GM21717 (cell line): ENCODE measurements around the gene PMM2.
"Not testable (repeated sequence)": the region's sequence is repeated elsewhere in the genome, so short reads cannot be mapped to it uniquely, and the experiment has no call there.

ENCODE experiments used
- ATAC-seq: cut with Tn5 transposase; IDR thresholded peaks from one replicate; pipeline ENCODE4 v1.9.1; 2021; ENCODE audit warnings: mild to moderate bottlenecking, moderate library complexity; ENCODE audit not compliant: unreplicated experiment

Gene PMM2

DNA sequence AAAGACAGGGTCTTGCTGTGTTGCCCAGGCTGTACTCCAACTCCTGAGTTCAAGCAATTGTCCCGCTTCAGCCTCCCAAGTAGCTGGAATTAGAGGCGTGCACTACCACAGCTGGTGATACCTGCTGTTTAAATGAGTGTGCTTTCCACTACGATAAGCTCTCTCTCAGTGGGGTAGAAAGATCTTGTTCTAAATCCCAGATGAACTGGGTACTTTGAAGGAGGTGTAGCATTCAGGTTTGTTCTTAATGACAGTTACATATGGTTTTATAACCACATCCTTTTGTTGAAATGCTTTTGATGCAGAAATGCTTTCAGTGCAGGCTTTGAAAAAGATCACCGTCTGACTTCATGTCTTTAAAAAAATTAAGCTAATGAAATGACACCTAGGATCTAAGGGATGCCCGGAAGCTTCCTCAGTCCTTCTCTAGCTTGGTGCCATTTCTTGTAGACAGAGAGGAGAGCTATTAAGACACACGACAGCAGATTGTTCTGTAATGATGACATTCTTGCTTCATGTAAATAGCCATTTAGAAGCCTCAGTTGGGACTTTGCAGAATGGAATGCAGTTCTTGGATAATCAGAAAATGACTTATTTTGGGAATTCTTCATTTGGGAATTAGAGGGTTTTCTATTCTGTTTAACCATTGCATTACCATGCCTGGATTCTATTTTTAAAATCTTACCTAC, 19.5 kb downstream of the PMM2 start:
- no peak for ATAC-seq

DNA sequence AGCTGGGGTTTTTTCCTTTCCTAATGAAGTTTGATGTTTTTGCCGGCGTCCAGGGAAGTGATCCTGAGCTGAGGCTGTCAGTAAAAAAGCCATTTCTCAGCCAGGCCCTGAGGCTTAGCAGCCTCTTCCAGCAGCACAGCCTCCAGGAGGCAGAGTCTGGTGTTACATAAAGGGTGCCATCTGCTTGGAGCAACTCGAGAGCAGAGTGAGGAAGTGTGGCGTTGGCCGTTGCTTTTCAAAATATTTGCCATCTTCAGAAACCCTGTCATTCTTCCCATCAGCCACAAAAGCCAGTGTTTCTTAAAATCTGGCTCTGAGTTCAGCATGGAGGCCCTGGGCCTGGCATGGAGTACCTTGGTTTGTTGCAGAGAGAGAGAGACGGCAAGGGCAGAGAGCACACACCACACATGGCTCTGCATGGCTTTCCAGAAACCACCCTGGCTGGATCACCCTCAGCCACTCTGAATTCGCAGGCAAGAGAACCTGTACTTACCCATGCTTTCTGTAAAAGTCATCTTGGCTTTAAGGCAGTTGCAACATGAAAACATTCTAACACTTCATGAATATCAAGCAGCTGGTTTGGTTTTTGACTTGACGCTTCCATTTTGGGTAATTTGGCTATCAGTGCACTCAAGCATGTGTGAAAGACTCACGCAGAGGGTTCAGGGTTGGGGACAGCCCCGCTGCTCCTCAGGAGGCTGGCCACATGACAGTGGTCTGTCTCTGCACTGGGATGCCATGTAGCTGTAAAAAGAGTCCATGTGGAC, 21.0 kb downstream of the PMM2 start:
- ATAC-seq = no peak

DNA sequence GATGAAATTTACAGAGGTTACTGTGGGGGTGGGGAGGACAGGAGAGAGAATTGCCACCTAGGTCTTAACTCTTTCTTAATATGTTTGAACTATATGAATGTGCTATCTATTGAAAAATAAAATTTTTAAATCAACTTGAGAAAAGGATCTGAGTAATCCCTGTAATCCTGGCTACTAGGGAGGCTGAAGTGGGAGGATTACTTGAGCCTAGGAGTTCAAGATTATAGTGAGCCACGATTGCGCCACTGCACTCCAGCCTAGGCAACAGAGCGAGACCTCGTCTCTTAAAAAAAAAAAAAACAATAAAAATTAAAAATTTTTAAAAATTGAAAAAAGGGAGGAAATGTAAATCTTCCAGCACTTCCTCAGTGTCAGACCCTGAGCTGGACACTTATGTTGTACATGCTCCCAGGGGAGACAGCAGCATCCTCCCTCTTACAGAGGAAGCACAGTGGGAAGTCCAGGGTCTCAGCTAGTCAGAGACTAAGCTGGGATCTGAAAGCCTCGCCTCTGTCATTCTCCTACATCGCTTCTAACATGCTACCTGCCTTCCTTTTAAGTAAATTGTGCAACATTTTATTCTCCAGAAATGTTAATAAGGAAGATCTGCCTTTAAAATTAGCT, 21.9 kb downstream of the PMM2 start:
- ATAC-seq = no peak

DNA sequence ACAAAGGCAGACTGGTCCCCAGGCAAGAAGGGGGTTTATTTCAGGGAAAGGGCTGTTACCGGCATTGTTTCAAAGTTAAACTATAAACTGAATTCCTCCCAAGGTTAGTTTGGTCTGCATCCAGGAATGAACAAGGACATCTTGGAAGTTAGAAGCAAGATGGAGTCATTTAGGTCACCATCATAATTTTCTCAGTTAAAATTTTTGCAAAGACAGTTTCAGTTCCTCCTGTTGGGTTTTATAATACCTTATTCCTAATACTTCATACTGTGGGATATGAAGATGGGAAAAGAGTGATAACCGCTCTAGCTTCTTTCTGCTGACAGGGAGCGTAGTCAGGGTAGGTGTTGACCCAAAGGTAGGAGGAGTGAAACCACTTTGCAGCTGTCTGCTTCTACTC, 24.8 kb downstream of the PMM2 start:
- ATAC-seq = no peak

DNA sequence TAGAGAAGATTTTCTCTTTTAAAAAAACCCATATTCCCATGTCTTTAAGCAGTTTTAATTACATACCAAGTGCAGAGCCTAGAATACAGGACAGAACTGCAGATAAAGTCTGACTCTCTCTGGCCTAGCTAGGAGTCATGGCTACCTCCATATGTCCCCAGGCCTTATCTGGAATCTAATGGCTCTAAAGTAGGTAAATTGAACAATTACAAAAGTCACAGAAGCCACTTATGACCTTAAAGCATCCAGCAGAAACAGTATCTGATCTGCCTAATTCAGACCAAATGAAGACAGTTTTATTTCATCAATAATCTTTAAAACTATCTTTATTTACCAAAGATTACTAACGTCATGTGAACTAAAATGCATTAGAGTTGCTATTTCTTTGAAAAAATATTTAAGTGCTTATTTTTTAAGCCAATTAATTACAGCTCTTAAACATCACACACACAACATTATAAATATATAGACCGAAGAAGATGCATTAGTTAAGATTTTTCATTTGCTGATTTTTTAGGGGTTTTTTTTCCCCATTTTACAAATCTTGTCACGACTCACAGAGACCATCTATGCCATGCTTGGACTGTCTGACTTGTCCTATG, 28.7 kb downstream of the PMM2 start:
- no peak for ATAC-seq

DNA sequence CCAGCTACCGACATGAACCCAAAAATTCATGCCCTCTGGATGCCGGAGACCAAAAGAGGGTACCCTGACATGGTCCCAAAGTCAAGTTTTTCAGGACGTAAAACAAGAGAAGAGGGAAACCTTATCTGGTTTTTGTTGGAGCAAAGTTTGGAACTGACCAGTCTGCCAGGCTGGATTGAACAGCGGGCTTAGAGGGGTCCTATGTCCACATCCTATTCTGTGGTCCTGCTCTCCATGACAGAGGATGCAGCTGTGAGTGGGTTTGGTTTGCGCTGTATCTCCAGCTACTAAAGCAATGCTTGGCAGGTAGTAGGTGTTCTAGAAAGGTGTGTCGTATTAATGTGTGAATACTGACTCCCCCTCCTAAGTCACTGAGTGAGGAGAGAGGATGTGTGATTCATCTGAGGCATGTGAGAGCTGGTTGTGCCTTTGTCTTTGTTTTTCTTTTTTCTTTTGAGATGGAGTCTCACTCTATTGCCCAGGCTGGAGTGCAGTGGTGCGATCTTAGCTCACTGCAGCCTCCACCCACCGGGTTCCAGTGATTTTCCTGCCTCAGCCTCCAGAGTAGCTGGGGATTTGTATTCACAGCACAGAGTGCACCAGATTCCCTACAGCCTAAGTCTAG, 31.0 kb downstream of the PMM2 start:
- no peak for ATAC-seq

DNA sequence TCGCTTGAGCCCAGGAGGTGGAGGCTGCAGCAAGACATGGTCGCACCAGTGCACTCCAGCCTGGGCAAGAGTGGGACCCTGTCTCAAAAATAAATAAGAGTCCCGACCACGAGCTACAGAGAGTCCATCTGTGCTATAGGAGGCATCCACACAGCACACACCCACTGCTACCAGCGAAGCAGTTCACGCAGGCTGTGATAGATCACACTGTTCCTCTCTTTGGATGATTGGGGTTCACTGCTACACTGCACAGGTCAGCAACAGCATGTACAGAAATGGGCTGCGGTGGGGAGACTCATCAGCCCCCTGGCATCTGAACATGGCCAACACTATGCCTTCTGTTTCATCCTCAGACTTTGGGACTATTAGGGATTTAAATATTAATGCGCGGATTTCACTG, 33.8 kb downstream of the PMM2 start:
- ATAC-seq = no peak

DNA sequence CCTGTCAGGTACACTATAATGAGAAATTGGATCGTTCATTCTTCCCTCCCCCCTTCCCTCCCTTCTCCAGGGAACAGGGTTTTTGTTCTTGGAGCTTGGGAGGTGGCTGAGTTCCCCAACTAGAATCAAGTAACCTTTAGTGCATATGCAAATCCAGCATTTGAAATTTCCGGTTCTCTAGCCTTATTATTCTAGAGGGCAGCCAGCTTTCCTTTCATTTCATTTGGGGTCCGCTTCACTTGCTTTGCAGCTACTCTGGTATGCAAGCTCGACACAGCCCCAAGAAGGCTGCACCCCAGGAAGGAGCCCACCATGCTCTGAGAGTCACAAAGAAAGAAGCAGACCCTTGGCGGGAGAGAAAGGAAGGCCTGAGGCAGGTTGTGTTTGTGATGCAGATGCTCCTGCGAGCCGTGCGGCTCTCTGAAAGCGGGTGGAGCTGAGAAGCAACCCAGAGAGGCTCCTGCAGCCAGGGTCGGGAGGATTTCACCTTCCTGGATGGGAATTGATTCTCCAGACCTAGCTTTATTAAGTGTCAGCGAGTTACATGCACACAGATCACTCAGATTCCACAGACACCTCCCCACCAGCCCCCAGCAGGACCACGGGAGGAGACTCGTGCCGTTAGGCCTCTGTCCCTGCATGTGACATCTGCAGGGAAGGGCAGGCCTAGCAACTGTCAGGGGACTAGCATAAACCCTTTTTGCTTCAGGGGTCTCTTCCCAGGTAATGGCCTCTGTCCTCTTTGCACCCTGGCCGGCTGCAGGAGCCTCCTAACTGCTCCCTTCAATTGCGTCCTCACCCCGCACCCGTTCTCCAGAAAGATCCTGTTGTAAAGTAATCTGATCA, 34.5 kb downstream of the PMM2 start:
- ATAC-seq = no peak

DNA sequence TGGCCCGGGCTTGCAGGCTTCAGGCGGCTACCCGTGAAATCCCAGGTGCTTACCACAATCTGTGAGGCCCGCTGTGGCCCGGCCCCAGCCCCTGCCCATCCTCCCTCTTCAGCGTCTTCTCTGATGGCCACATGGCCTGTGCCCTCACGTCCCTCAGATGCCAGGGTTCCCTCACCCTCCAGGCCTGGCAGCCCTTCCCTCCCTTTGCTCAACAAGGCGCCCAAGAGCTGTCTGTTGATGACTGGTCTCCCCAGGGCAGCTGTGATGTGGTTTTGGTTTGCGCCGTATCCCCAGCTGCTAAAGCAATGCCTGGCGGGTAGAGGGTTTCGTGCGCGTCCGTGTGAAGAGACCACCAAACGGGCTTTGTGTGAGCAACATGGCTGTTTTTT, 35.1 kb downstream of the PMM2 start:
- no peak for ATAC-seq

DNA sequence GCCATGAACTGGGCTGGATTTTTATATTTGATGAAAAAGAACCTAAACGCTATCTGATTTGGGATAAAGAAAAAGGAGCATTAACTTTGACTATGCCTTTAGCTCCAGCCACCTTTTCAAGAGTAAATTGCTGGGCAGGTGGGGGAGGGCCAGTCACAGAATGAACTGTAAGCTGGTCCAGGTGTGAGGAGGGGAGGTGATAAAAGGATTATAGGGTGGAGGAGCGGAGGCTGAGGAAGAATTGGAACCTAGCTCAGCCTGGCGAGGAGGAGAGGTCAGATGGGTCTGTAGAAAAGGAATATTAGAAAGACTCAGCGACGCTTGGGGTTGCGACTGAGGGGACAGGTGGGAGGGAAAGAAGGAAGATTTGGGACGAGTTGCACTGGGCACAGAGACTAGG, 39.2 kb downstream of the PMM2 start:
- ATAC-seq = not testable (repeated sequence)

DNA sequence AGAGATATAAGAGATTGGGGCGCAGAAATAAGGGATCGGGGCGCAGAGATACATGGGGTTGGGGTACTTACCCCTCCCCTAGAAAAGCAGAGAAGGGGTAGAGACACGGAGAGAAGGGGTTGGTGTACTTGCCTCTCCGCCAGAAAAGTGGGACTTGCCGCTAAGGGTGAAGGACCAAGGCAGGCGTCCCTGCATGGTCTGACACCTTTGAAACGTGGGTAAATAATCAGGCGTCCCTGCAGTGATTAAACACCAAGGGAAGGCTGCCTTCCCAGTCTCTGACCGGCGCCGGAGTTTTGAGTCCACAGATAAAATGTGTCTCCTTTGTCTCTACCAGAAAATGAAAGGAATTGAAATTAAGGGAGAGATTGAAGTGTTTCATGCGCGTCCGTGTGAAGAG, 40.0 kb downstream of the PMM2 start:
- ATAC-seq = not testable (repeated sequence)

DNA sequence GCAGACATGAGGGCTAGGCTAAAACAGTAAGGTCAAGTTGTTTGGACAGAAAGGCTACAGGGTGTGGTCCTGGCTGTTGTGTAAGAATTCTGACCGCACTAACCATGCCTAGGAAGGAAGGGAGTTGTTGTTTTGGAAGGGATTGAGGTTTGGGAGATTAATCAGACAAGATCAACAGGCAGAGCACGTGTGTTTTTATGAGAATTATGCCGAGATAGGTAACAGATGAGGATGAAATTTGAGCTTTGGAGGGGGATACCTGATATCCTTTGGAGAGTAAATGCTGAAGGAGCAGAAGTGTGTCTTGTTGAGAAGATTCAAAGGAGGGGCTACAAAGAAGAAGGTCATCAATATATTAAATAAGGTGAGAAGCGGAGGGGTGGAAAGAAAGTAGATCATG, 44.4 kb downstream of the PMM2 start:
- not testable (repeated sequence) for ATAC-seq

DNA sequence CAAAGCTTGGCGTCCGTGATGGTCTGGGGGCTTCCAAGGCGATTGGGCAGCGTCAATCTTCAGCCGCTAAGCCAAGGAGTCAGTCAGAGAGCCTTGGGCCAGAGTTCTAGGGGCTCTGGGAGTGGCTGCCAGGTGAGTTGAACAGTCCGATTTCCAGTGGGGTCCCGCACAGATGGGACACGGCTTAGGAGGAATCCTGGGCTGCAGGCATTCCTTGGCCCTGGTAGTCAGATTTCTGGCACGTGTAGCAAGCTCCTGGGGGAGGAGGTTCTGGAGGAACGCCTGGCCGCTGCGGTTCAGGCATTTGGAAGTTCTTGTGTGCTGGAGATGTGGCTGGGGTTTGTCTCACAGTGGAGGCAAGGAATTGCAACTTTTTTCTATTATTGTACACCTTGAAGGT, 45.7 kb downstream of the PMM2 start:
- not testable (repeated sequence) for ATAC-seq

DNA sequence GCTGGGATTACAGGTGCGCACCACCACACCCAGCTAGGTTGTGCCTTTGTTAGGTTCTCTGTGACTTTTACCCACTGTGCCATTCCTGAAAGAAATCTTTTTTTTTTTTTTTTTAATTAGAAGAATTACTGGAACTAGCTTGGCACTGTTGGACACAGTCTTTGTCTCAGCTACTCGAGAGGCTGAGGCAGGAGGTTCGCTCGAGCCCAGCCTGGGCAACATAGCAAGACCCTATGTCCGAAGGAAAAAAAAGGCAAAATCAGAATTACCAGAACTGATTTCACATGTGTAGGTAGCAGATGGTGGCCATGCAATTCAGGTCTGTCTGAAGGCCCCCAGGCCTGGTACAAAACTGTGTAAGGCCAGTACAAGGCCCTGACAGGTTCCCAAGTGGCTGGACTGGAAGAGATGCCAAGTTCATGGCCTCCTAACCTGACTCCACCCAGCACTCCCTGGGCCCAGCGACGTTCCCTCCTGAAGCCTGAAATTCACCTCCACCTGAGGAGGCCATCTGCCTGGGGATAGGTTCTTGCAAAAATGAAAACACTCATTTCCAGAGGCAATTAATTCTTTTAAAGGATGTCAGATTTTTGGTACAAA, 48.2 kb downstream of the PMM2 start:
- ATAC-seq = no peak

DNA sequence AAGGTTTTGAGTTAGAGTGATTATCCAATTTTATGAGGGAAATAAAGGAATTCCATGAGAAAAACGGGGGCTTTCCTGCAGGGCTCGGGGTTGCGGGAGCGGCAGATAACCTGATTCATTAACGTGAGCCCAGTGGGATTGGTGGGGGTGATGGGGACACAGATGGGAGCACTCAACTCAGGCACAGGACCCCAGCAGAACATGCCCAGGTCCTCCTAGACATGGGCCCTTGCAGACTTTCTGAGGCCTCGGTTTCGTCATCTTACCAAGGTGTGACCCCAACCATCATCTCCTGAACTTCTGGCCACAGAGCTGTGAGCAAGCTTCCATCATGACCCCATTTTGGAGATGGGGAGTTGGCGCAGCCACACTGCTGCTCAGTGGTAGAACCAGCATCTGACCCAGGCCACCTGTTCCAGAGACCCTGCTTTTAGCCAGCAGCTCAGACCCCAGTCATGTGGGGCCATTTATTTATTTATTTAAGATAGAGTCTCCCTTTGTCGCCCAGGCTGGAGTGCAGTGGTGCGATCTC, 48.8 kb downstream of the PMM2 start:
- no peak for ATAC-seq

DNA sequence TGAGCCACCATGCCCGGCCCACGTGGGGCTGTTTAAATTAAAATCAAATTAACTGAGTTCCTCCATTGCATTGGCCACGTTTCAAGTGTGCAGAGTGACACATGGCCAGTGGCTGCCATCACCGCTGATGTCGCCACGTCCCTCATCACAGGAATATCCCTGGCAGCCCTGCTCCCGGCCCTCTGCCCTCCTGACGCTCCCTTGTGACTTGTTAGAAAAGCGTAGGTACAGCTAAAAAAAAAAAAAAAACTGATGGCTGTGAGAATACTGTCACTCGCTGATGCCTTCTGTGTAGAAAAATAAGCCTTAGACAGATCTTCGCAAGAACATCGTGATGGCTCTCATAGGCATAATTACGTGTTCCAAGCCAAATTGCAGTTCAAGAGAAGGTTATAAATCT, 49.5 kb downstream of the PMM2 start:
- ATAC-seq = no peak

DNA sequence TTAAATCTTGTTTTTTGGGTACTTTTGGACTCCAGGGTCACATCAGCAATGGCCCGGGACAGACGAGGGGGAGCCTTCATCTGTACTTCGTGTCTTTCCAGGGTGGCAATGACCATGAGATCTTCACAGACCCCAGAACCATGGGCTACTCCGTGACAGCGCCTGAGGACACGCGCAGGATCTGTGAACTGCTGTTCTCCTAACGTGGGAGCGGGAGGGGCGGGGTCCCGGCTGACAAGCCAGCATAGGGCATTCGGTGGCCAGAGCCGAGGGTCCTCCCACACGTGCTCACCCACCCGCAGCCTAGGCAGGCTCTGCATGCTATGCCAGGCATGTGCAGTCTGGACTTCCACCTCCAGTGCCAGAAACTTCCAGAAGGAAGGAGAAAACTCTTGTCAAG, 50.0 kb downstream of the PMM2 start:
- ATAC-seq = no peak

DNA sequence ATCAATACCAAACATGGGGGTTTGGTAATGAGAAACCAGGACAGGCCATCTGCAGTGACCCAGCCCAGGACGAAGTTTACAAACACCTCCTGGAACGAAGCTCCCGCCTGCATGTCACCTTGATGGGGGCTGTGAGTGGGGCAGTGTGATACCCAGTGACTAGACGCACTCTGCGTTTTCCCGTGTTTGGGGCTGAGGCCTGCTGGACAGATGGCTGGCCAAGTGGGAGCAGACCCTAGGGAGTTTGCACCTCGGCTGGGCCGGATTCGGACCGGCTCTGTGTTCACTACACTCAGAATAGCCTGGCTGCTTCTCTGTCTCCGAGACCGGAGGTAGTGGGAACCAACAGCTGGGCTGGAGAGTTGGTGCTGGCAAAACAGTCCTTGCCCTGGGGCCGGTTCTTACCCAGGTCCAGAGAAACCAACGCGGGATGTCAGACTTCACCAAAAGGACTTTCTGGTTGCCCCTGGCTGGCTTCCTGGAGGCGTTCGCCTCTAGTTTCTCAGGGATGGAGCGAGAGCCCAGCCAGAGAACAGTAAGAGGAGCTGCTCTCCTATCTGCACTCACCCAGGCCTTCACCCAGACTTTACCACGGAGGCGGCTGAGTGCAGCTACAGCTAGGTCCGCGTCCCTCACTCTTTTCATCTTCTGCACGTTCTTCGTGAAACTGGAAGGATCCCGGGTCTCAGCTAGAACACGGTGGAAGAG, 50.7 kb downstream of the PMM2 start:
- no peak for ATAC-seq

DNA sequence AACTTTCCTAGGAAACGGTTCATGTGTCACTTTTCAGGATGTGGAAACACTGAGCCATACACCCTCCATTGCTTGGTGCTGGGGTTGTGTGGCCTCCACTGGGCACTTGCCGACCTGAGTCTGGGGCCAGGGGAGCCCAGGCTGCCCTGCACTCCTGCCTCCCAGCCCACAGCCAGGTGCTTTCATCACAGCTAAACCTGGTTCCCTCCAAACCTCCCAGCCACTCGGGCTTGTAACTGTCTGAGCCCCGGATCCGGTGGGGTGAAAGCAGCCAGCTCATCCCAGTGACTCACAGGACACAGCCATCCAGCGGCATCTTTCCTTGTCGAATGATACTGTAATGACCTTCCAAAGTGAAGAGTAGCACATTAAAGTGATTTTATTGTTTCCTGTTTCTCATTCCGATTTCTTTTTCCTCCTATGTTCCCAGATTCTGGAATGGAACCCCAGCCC, 51.3 kb downstream of the PMM2 start:
- no peak for ATAC-seq
